Measurements from ENCODE around the gene PDLIM5.

PDLIM5 gene

DNA sequence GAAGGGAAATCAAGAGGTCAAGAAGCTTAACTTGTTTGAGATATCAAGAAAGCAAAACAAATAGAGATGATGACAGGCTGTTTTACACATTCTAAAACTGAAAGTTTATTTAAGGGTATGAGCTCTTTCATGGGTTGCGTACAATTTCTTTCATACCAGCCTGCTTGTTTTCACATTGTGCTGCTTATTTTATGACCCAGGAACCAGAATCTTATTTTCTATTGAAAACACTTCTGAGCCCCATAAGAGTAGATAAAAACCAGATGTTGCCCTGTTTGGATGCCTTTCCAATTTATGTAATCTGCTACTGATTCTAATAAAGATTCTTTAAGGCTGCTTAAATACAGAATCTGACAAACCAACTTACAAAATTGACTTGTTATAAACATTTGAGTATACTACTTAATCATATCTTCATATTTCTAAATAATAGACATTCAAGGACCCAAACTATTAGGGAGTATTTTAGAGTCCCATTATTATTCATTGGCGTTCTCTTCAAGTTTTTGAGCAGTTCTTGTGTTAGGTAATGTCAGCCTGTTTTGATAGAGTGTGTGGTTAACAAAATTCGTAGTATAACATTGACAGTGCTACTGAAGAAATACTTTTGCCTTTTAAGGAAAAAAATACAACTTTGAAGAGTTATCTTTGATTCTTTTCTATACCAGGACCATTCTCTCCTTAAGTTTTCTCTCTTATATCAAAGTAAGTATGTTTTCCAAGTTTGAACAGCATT is 74.4 kb downstream of the PDLIM5 start:
- DNase-seq (ENCODE audit: low read depth in 2 of 3, low spot score in 2 of 3) = no peak

DNA sequence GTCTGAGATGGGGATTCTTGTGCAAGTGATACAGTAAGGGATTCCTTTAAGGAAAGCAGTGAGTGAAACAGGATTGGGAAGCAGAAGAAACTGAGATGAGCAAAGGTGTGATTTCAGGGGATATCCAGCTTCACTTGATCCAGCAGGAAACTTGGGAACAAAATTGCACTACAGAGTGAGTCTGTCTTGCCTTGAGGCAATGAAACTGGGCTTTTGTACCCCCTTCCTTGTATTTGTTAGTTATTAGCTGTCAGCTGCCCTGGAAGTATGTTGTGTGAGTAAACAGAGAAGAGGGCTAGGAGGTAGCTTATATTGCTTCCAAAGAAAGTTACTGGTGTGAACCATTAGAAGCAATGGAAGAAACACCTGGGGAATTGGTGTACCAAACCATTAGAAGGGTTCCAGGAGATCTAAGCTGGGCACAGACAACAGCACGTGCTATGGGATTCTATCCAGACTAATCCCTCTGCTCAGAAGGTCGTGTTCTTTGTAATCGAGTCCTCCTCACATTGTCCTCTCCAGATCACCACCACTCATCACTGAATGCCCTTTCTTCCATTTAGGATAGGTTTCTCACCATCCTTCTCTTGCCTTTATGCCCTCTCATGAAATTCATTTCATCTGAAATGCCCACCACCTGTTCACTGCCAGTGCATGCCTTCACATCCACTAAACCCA is 76.0 kb downstream of the PDLIM5 start:
- DNase-seq (ENCODE audit: low read depth in 2 of 3, low spot score in 2 of 3) = no peak

DNA sequence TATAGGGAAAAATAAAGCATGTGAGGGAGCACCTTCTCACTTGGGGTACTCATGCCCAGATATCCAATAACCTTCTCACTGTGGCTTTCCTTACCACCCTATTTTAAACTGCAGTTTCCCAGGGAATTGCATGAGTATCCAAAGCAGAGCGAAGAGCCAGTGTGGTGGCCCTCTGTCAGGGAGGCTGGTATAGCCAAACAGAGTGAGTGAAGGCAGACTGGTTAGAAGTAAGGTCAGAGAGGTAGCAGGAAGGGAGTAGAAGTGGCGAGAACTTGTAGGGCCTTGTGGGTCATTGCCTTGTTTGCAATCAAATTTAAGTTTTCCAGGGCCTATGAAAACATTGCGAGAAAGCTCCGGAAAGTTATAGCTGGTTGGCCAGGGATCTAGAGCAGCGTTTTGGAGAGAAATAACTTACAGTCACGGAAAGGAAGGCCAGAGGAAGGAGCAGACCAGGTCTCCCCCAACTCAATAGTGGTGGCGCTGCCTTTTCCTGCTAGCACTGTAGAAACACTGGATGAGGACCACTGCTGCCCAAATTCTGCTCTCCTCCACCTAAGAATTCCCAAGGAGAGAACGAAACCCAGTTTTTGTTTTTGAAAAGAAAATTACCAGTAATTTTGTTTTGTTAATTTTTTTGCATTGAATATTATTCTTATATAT is 77.2 kb downstream of the PDLIM5 start:
- DNase-seq (ENCODE audit: low read depth in 2 of 3, low spot score in 2 of 3) = no peak

DNA sequence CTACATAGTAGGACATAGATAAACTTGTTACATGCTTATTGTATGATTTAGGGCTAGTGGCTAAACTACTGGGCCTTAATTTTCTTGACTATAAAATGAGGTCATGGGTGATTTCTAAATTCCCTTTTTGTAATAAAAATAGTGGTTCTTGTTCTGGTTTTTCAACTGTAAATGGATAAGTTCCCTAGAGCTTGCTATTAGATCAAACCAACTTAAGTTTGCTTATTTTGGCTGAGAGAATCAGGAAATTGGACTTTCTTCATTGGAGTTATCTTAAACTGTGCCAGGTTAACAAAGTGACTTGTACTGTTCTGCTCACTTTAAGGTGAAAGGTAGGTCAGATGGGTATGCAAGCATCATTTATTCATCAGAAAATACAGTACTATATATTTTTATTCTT is 78.3 kb downstream of the PDLIM5 start:
- no peak for DNase-seq (ENCODE audit: low read depth in 2 of 3, low spot score in 2 of 3)

DNA sequence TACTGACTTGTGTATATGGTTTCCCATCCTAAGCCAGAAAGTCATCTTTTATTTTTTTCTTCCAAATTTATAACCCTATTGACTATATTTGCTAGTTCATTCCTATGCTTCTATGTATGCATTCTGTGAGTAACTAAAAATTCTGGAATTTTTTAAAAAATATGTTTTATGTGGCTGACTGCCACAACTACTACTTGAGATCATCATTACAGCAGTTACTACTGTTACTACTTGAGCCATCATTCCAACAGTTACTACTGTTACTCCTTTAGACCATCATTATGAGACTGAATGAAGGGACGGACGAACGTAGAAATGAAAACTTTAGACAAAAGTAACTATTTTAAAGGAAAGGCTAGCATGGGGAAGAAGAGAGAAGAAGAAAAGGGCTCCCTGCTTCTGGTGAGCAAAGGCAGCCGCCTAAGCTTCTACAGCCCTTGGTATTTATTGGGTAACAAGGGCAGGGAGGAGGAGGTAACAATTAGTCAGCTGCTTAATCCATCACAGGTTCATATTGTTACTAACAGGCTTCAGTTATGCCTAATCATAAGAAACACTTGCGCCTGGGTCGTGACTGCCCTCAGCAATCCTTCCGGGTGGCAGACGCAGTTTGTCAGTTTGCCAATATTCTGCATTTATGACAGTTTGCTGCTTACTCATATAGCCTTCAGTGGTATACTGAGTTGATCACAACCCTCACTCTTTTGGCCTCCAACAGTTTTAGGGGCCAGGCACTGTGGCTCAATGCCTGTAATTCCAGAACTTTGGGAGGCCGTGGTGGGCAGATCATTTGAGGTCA is 80.4 kb downstream of the PDLIM5 start:
- DNase-seq (ENCODE audit: low read depth in 2 of 3, low spot score in 2 of 3) = no peak

DNA sequence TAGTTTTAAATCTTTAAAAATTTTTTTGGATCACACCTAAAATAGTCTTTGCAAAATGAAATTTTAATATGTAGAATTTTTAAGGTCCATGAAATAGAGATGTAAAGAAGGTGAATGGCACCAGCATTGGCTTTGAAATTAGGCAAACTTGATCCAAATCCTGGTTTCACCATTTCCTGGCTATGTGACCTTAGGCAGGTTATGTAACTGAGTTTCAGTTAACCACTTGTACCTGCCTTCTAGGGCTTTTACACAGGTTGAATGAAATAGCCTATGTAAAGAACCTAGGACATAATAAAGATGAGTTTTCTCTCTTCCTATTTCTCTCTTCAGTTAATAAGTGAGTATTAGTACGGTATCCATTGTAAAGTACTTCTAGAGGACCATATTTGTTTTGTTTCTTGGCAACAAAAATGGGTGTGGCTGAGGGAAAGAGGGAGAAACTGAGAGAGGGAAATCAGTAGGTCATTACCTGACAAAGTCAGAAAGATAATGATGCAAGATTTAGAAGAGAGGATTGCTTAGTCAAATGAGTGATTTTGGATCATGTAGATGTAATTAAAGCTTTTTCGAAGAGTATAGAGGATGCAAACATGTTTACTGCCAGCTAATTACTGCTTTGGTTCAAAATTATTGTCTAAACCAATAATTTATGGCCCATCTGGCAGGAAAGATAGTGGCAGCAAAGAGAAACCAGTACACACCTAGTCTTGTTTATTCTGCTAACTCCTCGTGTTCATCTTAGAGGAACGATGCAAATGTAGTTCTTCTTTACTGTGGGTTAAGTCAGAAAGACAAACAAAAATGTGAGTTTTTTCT is 81.9 kb downstream of the PDLIM5 start:
- DNase-seq (ENCODE audit: low read depth in 2 of 3, low spot score in 2 of 3) = no peak

DNA sequence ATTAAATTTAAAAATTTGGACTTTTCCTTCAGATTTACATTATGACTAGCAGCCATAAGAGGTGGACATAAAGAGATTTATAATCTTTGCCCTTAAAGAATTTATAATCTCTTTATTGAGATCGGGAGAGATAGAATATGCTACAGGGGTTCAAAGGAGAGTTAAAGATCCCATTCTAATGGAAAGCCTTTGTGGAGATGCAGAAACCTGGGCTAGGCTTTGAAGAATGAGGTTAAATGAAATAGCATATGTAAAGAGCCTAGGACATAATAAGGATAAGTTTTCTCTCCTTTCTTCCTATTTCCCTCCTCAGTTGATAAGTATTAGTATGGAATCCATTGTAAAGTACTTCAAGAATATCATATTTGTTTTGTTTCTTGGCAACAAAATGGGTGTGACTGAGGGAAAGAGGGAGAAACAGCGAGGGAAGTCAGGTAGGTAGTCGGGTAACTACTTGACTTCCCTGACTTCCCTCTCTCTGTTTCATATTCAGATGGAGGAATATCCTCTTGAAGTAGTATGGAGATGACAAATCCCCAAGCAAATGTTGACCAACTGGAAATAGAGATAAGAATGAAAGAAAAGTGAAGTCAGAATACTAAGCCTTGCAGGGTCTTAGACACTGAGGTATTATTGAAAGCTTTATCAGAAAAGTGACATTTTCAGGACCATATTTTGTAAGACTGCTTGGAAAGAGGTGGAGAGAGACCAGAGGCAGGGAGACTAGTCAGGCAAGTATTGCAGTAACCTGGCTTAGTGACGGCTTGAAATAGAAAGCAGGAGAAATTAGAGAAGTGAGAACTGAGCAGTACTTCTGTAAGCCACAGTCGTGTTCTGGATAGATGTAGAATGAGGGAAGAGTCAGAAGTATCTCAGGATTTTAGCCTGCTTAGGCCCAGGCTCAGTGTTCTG is 82.9 kb downstream of the PDLIM5 start:
- DNase-seq (ENCODE audit: low read depth in 2 of 3, low spot score in 2 of 3) = no peak

DNA sequence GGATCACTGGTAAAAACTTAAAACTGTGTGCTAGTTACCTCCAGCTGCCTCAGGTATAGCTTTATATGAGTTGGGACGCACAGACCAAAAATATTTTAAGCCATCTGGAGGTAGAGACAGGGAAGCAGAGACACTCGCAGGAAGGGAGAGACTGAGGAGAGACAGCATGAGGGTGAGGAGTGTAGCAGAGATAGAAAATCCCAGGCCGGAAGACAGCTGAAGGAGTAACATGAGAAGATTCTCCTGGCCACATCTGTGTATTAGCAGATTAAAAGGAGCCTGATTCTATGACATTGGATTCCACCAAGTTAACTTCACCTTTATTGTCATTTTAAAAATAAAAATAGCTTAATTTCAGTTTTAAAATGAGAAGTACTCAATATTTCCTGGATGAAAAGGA is 84.3 kb downstream of the PDLIM5 start:
- no peak for DNase-seq (ENCODE audit: low read depth in 2 of 3, low spot score in 2 of 3)

DNA sequence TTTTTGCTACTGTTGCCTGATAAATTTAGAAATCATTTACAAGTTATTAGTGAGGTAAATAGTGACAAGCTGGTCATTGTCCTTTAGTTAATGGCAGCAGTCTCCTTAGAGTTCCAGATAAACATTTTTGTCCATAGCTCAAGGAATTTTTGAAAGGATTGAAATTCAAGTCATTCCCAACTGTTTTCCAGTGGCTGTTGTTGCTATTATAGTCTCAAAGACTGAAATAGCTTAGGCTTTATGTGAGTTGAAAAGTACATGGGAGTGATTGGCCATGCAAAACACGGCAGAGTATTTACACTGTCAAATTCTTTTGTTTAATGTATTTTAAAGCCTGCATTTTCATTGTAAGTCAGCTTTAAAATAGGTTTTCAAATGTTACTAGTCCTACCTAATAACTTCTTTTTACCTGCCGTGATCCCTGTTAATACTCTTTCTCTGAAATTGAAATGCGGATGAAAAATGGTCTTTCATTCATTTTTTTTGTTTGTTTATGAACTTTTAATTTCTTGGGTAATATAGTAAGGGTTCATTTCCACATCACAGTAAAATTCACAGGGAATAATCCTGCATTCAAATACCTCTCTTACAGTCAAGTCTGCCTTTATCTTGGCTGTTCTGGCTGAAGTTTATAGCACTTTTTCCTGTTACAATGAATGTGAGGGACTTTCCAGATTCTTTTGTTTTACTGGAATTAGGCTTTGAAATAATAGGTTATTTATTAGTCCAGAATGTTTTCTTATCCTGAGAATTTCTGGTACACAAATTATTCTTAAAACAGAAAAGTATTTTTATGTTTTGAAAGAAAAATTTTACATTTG is 85.1 kb downstream of the PDLIM5 start:
- no peak for DNase-seq (ENCODE audit: low read depth in 2 of 3, low spot score in 2 of 3)

DNA sequence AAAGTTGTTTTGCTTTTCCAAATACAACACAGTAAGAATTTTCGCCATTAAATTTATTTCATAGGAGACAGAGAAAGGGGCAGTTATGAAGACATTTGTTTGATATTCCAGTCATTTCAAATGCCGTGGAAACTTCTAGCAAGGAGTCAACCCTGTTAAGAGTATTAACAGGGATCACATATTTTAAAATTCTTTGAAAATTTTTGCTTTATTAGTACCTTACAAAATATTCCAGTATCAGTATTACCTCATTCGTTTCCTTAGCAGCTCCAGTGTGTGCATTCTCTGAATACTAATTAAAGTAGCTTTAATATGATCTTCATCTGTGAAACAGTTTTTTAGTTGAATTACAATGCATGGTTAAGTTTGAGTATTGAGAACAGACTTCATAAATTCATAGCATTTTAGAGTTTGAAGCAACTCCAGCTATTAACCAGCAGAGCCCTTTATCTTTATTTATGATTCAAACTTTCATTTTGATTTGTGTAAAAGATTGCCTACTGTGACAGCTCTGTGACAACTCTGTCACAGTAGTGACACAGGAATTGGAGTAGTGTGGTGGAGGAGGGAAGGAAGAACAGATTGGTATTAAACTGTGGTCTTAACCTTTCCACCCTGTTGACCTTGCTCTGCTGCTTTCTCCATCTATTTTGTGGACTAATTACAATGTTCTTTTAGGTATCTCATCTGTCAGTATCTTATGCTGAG is 86.3 kb downstream of the PDLIM5 start:
- no peak for DNase-seq (ENCODE audit: low read depth in 2 of 3, low spot score in 2 of 3)

DNA sequence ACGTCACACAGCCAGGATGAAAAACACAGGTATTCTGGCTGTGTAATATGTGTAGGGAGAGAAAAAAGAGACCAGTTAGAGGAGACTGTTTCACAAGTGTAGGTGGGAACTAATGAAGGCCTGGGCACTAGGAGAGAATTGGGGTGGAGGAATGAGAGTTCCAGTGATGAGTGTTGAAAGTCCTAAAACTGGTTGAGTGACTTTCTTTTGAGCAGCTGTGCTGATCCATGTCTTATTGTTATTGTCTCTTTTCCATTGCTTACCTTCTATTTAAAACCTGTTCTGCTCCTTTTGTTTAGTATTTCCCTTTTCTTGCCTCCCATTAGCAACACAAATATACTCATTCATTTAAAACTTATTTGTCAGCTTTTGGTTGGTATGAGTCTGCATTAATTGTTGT is 88.7 kb downstream of the PDLIM5 start:
- no peak for DNase-seq (ENCODE audit: low read depth in 2 of 3, low spot score in 2 of 3)

DNA sequence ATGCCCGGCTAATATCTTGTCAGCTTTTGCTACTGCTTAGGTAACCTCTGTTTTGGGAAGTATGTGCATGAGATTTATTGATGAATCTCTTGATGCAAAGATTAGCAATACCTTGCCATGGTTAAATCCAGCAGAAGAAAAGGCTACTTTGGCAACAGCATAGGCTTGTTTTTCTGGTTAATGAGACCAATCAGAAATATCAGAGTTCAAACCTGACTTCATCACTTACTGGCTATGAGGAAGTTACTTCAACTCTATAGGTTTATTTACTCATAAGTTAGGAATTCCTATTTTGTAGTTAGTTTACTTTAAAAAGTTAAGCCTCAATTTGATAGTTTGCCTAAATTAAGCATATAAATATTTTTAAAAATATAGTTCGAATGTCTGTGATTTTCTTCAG is 93.1 kb downstream of the PDLIM5 start:
- DNase-seq (ENCODE audit: low read depth in 2 of 3, low spot score in 2 of 3) = no peak

DNA sequence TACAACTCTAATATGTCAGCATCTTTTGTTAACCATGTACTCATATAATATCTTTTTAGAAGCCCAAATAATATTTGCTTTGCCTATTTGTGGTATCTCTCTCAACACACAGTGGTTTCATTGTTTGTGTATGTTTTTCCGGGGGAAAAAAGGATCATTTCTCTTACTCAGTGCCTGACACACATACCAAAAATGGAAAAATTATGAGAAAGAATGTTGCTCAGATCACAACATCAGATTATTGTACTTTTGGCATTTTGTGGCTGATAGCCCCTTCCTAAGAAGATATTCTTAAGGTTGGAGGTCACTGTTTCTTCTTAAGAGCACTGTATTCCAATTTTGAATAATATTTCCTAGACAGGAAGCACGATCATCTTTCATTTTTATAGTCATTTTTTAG is 93.6 kb downstream of the PDLIM5 start:
- DNase-seq (ENCODE audit: low read depth in 2 of 3, low spot score in 2 of 3) = no peak

DNA sequence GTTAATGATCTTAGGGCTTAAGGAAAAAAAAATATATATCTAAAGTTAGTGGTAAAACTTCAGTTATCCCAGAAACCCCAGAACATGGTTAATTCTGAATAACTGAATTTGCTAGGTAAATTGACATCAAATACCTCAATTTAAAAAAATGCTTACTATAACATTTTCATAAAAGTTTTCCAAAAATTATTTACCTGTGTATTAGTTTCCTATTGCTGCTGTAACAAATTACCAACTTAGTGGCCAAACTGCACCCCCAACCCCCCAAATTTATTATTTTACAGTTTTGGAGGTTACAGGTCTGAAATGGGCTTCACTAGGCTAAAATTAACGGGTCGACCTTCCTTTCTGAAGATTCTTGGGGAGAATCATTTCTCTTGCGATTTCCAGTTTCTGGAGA is 95.2 kb downstream of the PDLIM5 start:
- DNase-seq (ENCODE audit: low read depth in 2 of 3, low spot score in 2 of 3) = no peak

DNA sequence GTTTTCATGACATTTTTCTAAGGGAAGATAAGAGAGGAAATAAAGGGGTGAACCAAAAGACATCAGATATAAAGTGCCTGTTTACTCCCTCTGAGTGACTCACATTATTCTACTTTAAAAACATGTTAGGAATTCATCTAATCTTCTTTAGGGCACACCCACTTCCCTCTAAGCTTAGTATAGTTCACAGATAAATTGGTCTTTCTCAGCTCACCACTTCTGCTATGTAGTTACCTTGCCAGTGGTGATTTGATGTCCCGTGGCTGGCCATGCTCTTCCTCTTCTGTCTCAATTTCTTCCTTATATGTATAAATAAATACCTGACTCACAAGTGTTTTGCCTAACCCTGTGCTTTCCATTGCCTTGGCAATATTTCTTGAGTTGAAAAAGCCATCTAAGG is 96.8 kb downstream of the PDLIM5 start:
- no peak for DNase-seq (ENCODE audit: low read depth in 2 of 3, low spot score in 2 of 3)

DNA sequence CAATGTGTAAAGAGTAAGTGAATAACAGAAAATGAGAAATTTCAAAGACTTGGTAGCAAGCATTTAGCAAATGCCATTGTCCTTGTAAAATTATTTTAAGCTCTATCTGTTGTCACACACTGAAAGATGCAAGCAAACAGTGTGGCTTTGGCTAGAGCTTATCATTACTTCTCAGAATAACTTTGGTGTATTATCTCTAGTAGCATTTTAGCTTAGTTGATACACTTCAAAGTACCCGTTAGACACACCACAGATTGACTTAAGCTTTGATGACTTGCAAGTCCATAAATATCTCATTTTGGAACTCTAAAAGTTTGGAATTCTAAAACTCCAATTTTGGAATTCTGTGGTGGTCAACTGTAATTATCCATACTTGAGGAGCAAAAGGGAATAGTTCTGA is 98.6 kb downstream of the PDLIM5 start:
- no peak for DNase-seq (ENCODE audit: low read depth in 2 of 3, low spot score in 2 of 3)

DNA sequence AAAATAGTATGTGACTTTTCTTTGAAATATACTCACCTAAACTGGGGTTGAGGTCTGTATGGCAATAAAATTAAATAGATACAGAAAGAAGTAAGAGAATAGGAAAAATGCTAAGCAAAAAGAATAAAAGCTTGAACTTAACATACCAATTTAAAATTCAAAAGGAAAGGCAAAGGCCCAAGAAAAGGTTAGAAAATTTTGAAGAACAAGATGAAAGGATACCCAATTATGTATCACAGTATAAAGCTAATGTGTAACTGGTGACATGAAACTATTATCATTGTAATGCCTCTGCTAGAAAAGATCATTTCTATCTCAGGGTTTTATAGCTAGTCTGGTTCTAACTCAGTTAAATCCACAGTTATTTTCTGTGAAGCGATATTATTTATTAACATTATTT is 99.1 kb downstream of the PDLIM5 start:
- no peak for DNase-seq (ENCODE audit: low read depth in 2 of 3, low spot score in 2 of 3)

All from activated CD8-positive, alpha-beta memory T cell treated with anti-CD3 and anti-CD28 coated beads for 48 hours (primary cell).